Caki2 (cell line): ENCODE measurements around the gene NUP214. TPM values are rescaled to one million over a fixed set of nuclear protein-coding genes. Genes with fewer than 3 reads are reported as not detected.
"Not testable (repeated sequence)": the region's sequence is repeated elsewhere in the genome, so short reads cannot be mapped to it uniquely, and the experiment has no call there.

Source experiments
- DNase-seq: peaks from one replicate; pipeline ENCODE4 v3.0.0-alpha.2; 2015; ENCODE audit warnings: low read depth
- in situ Hi-C: cut with HindIII; loops from 2 replicates; pipeline ENCODE4 v1.10.0; 2016; ENCODE audit warnings: low sequenced_read_pairs, low pct_unique_long_range_greater_than_20kb, mixed read lengths
- total RNA-seq: library from RNA; depleted of rRNA; stranded (reverse); fragments of >200 nt; shearing (Covaris generic); gene quantifications from 2 replicates; pipeline ENCODE4 v1.2.3, GENCODE V29; 2014; ENCODE audit warnings: low replicate concordance

NUP214 gene
- total RNA-seq, 1 experiment from 2014 or later = 5.2 TPM

DNA sequence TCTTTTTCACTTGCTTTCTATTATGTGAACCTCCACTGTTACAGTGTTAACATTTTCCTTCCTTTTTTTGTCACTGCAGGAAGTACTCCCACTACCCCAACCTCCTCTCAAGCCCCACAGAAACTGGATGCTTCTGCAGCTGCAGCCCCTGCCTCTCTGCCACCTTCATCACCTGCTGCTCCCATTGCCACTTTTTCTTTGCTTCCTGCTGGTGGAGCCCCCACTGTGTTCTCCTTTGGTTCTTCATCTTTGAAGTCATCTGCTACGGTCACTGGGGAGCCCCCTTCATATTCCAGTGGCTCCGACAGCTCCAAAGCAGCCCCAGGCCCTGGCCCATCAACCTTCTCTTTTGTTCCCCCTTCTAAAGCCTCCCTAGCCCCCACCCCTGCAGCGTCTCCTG, 18.8 kb downstream of the NUP214 start:
- in situ Hi-C loops = no loop called here
- DNase-seq = no peak

GRCh38 chr9:131145245-131145644, 19.9 kb downstream of the NUP214 start:
- in situ Hi-C loops = no loop called here
- DNase-seq = no peak

GRCh38 chr9:131146186-131146585, 20.8 kb downstream of the NUP214 start:
- in situ Hi-C loops = no loop called here
- DNase-seq = no peak

- DNase-seq = no peak
- in situ Hi-C loops = no loop called here
These were observed 22.9 kb downstream of the NUP214 start for GRCh38 chr9:131148276-131148675.

GRCh38 chr9:131148966-131149687, 23.7 kb downstream of the NUP214 start:
- no peak for DNase-seq
- in situ Hi-C loops = no loop called here

- no peak for DNase-seq
- in situ Hi-C loops = no loop called here
These were observed 24.3 kb downstream of the NUP214 start for GRCh38 chr9:131149688-131150053.

DNA sequence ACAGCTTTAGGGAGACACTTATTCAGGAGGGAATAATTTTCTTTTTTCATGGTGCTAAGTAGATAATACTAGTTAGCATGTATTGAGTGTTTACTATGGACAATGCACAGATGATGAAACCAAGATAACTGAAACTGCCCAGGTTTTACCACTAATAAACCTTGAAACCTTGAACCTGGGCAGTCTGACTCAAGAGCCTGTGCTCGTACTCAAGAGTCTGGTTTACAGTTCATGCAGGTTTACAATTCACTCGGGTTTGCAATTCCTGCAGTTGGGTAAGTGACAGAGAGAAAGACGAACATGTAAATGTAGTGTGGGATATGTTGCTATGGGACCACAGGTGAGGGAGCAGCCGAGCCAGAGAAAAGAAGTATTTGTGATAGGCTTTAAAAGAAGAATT, 28.2 kb downstream of the NUP214 start:
- in situ Hi-C loops = no loop called here
- DNase-seq = no peak

DNA sequence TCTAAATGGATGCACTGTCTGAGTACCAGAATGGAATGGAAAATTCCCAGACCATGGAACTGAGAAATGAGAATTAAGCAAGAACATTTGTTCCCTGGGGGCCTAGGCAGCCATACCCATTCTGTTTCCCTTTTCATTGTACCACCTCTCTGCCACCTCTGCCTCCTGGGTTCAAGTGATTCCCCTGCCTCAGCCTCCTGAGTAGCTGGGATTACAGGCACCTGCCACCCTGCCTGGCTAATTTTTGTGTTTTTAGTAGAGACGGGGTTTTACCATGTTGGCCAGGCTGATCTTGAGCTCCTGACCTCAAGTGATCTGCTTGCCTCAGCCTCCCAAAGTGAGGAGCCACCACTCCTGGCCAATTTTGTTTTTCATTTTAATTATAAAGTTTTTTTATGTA, 33.3 kb downstream of the NUP214 start:
- in situ Hi-C loops, DNase-seq: not testable (repeated sequence)

- no peak for DNase-seq
- in situ Hi-C loops = no loop called here
These were observed 35.2 kb downstream of the NUP214 start for GRCh38 chr9:131160416-131161112.

- no peak for DNase-seq
- in situ Hi-C loops = no loop called here
These were observed 36.2 kb downstream of the NUP214 start for GRCh38 chr9:131161585-131161984.

DNA sequence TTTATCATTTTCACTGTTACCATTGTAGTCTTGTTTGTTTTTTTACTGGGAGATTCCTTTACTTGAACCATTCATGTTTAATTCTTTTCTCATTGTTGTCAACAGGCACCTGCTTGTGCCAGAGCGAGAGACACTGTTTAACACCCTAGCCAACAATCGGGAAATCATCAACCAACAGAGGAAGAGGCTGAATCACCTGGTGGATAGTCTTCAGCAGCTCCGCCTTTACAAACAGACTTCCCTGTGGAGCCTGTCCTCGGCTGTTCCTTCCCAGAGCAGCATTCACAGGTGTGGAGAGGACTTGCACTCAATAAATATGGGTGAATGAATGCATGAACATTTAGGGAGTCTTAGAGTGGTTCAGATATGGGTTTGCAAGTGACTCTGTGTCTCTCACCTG, 37.5 kb downstream of the NUP214 start:
- DNase-seq = no peak
- in situ Hi-C loops = no loop called here

GRCh38 chr9:131165523-131165922, 40.1 kb downstream of the NUP214 start:
- in situ Hi-C loops = no loop called here

DNA sequence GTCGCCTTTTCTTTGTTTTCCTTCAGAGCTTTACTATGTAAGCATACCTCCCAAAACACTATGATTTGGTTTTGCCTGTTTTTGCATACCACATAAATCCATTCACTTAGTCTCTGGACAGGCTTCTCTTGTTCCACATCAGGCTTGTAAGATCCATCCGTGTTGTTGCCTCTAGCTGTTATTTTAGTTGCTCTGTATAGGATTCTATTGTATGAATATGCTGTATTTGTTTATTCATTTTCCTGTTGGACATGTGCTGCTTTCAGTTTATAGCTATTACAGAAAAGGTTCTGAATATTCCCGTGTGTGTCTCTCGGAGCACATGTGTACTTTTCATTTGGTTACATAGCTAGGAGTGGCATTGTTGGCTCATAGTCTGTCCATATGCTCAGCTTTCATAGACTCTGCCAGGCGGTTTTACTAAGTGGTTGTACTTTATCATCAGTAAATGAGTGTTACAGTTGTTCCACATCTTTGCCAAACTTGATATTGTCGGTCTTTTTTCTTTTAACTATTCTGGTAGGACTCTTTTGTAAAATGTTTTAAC, 41.8 kb downstream of the NUP214 start:
- DNase-seq = no peak
- in situ Hi-C loops = no loop called here

More at GRCh38 chr9:131165523-131165922, 40.1 kb downstream of the NUP214 start:
- DNase-seq = no peak

GRCh38 chr9:131167936-131168335, 42.5 kb downstream of the NUP214 start:
- in situ Hi-C loops = no loop called here
- no peak for DNase-seq

DNA sequence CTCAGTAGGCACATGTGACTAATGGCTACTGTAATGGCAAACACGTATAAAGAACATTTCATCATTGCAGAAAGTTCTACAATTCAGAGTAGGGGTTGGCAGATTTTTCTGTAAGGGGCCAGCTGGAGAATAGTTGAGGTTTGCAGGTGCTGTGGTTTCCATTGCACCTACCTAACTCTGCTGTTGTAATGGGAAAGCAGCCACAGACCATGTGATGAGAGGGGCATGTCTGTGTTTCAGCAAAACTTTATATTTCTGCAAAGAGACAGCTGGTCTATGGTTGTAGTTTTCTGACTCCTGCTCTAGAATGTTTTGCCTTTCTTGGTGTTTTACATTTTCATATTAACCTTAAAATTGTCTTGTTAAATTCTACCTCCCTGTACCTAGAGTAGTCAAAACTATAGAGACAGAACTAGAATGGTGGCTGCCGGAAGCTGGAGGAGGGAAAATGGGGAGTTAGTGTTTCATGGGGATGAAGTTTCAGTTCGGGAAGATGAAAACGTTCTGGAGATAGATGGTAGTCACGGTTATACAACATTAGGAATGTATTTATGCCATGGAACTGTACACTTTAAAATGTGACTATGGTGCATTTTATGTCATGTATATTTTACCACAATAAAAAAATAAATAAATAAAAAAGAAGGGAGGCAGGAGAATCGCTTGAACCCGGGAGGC, 44.3 kb downstream of the NUP214 start:
- in situ Hi-C loops = no loop called here

DNA sequence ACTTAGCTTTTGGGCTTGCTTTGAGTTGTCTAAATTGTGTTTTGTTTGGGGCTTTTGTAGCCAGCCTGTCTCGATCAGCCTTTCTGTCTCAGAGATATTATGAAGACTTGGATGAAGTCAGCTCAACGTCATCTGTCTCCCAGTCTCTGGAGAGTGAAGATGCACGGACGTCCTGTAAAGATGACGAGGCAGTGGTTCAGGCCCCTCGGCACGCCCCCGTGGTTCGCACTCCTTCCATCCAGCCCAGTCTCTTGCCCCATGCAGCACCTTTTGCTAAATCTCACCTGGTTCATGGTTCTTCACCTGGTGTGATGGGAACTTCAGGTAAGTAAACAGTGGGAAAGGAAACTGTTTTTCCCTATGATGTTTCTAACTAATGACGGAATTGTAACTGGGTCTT, 48.6 kb downstream of the NUP214 start:
- in situ Hi-C loops = no loop called here
- DNase-seq = no peak

More for the DNA sequence above, 44.3 kb downstream of the NUP214 start:
- no peak for DNase-seq

GRCh38 chr9:131174681-131175239, 49.4 kb downstream of the NUP214 start:
- in situ Hi-C loops = no loop called here
- DNase-seq = no peak

GRCh38 chr9:131177898-131178297, 52.5 kb downstream of the NUP214 start:
- in situ Hi-C loops = no loop called here
- DNase-seq = no peak

DNA sequence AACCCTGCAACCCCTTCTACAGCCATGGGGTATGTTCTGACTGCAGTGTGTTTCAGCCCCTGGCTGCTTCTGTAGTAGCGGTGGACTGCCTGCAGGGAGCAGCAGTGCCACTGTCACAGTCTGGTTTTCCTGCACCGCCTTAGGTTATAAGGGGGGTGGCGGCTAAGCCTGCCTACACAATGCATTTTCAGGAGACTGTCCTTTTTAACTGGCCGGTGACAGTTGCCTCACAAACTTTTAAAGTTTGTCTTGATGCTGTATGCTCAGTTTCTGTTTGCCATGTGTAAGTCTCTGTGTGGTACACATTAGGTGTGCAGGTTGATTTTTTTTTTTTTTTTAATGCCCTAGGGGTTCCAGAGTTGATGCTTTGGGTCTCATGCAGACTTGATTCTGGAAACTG, 53.0 kb downstream of the NUP214 start:
- DNase-seq = peak; percentile 45
- in situ Hi-C loops = no loop called here
